GM21423 (cell line): ENCODE measurements around the gene STXBP6.
"Not testable (repeated sequence)": the region's sequence is repeated elsewhere in the genome, so short reads cannot be mapped to it uniquely, and the experiment has no call there.

Source experiments
- ATAC-seq: cut with Tn5 transposase; IDR thresholded peaks from one replicate; pipeline ENCODE4 v1.9.1; 2021; ENCODE audit warnings: mild to moderate bottlenecking, moderate library complexity; ENCODE audit not compliant: unreplicated experiment

Gene STXBP6

DNA sequence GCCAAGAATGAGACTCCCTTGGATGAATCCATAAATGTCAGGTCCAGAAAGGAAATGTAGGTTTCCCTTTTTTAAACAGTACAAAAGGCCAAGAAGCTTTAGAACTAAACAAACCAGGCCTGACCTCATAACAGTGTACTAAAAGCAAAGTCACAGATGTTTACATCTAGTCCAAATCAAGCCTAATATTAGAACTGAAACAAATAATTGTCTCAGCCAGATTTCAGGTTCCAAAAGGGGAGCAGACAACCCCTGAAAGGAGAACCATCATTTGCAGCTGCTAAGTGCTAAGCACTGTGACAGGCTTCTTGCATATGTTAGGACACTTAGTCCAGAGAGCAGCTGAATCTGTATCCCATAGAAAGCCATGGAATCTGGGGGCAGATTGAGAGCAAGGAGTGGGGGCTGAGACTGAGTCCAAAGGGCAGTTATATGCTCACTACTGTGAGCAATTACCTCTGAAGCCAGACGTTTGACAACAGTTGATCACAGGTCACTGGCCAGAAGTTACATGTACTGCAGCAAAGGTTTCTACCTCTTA lies 90.1 kb downstream of the STXBP6 start:
- no peak for ATAC-seq

DNA sequence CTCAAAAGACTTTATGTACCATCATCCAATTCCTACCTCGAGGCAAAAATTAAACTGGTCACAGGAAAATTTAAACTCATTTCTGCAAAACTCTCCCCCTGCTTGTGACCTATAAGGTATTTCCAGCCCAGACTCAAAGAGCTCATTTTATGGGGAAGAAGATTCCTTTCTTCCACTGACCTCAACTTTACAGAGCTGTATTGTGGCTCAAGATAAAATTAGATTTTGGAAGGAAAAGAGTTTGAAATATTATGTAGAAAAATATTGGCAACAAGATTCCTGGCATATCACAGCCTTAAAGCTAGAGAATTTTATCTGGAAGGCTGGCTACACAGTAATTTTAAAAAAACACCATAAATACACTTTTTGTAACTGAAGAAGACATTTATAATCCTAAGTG lies 91.7 kb downstream of the STXBP6 start:
- no peak for ATAC-seq

DNA sequence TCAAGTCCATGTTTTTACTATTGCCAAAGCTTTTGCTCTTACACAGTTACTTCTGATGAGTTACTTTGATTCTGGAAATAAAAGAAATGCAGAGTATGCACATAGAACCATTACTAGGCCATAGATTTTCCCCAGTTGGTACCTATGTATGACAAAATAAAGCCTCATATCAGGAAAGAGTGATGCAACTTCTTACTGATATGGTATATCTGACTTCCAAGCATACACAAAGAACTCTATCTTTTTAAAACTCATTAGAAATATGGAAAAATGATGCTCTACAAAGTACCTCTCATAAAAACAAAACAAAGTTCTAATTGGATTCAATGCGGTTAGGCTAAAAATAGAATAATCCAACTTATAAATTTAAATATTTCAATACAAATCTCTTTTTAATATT lies 92.1 kb downstream of the STXBP6 start:
- ATAC-seq, result no peak

DNA sequence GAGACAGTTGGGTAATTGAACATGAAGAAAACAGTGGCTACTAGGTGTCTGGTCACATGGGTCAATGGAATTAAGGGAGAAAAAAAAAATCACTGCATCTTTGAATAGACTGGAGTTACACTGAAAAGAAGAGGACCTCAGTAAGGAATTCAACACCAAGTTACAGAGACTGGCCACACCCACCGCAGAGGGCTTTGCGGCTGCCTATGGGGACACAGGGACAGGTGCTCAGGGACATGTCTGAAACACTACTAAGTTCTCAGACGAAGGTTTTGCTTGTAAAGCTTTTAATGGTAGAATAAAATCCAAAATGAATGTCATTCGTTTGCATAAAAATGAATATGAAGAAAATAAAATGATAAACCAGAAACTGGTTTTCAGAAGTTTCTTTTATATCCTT lies 93.8 kb downstream of the STXBP6 start:
- no peak for ATAC-seq

DNA sequence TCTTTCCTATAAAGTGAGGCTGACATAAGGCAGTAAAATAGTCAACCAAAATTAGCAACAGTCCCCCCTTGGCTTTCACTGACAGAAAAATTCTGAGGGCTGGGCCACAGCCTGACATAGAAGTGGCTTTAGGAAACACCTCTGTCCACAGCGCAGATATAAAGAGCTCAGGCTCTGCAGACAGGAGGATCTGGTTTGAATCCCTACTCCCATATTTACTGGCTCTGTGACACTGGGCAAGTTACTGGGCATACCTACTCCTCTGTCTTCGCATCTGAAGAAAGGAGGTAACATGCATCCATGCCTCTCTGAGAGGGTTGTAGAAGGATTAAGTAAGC lies 95.3 kb downstream of the STXBP6 start:
- no peak for ATAC-seq

DNA sequence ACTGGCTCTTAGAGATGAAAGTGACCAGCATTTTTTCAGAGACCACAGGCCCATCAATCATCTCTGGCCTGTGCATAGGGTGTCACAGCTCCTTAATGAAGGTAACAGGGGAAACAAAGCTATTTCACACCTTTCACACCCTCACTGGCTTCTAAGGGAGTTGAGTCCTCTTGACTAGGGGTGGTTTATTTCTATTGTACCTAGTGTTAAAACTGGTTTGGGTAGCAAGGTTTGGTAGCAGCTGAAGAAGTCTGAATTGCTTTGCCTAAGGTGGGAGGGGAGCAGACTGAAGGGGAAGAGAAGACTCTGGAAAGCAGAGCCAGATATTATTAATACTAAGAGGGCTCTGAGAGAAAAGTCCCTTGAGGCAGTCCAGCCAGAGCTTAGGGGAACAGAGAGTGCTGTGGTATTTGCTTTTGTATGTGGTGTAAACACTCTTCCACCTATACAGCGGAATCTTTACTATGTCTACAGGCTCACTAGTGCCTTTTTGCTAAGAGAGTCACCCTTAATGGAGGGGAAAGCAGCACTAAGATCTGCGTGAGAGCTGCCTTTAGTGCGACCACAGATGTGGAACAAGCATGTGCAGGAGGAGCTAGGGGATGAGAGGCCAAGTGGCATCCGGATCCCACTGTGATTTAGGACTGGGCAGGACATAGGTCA lies 95.8 kb downstream of the STXBP6 start:
- peak; percentile 73 for ATAC-seq

DNA sequence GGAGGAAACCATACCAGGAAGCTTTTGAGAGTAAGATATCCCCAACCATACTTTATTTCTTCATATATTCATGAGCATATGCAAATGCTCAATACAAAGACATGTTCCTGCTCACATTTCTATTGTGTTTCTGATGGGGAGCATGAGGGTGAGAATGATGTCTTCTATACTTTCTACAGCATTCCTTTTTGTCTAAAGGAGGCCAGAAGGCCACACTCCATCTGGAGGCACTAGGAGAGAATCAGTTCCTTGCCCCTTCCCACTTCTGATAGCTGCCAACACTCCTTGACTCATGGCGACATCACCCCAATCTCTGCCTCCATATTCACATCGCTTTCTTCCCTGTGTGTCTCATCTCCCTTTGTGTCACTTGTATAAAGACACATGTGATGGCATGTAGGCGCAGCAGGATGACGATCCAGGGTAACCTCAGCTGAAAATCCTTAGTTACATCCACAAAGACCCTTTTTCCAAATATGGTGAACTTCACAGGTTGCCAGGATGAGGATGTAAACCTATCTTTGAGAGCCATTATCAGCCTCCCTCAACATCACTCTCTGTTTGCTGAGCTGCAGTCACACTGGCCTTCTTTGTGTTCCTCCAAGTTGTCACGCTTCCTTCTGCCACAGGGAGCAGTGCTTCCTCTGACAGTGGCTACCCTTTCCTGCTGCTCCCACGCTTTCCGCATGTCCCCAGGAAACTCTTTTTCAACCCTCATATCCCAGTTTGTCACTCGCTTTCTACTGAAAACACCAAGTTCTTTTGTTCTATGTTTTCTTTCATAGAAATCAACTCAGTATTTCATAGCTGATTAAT lies 96.9 kb downstream of the STXBP6 start:
- no peak for ATAC-seq

DNA sequence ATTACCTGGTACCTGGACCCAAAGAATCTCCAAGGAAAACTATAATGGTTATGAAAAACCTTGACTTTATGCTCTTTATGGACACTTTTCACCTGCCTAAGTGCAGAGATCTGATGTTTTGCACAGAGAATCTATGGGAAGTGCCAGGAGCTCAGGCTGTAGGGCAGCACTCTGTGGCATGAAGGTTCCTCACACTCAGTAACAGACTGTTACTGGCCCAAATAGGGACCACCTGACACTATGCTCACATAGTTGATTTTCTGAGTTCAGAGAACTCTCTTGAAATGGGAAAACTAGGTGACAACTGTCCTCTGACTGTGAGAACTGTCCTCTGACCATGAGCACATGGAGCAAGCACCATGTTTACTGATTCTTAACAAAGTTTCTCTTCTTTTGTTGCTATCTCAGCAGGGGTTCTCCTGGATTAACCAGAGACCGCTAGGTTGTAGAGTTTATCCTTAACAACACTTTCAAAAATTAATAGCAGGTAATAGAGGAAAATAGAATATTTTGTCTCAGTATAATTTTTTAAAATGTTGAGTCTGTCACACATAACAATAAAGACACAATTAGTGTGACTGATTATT lies 101.6 kb downstream of the STXBP6 start:
- no peak for ATAC-seq

DNA sequence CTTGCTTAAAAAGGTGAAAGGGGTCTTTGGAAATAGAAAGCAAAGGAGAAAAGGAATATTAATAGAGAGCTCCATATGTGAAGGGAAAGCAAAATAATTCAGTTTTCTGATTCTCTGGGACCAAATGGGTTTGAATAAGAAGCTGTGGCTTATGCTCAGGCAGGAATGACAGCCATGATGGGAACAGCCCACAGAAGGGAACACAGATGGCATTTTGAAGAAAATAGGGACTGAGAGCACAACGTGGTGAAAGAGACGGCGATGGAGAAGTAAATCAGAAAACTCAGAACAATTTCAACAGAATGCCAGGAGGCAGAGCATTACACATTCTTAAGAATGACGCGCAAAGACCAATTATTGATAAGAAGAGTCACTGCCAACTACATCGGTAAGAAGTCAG lies 102.8 kb downstream of the STXBP6 start:
- no peak for ATAC-seq

DNA sequence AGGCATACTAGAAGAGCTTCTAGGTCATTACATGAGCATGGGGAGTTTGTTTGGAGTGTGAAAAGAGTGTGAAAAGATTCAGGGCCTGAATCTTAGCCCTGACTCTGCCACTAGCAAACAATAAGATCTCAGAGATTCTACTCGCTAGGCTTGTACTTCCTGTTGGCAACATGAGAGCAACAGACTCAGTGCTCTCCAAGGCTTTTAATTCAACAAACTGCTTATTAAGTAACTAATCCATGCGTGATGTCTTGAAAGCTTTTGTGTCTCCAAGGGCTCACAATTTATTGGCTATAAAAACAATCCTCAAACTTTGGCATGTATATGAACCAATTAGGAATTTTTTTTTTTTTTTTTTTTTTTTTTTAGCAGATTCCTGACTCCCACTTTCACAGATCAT lies 105.1 kb downstream of the STXBP6 start:
- ATAC-seq, result no peak

DNA sequence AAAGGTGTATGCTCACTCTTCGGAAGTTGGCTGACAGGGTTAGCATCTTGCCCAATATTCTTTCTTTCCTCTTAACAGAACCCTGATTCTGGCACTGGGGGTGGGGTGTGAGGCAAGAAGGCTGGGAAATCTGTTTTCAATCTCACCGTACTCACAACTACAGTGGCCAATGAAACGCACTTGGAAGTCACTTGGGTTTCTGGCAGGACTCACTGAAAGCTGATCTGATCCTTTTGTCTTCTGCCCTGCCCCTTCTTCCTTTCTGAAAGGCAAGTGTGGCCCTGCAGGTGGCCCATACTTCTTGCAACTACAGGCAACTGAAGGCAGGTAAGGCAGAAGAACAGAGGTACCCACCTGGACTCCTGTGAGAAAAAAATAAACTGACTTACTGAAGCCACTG lies 106.9 kb downstream of the STXBP6 start:
- no peak for ATAC-seq

DNA sequence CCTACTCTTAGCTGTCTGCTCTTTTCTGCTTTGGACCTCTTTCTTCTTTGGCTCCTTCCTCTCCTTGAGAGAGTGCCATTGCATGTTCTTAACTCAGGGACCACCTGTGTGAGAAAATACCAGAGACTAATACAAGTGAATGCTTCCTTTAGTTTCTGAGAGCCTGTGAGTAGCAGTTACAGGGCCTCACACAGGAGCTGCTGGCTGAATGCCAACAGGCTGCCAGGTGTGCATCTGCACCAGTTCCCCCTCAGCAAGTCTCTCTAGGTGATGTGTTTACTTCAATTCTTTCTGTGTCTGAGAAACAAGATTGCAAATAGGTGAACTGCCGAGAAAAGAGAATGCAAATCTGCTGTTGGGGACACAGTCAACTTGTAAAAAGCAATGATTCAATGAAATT lies 108.2 kb downstream of the STXBP6 start:
- no peak for ATAC-seq

DNA sequence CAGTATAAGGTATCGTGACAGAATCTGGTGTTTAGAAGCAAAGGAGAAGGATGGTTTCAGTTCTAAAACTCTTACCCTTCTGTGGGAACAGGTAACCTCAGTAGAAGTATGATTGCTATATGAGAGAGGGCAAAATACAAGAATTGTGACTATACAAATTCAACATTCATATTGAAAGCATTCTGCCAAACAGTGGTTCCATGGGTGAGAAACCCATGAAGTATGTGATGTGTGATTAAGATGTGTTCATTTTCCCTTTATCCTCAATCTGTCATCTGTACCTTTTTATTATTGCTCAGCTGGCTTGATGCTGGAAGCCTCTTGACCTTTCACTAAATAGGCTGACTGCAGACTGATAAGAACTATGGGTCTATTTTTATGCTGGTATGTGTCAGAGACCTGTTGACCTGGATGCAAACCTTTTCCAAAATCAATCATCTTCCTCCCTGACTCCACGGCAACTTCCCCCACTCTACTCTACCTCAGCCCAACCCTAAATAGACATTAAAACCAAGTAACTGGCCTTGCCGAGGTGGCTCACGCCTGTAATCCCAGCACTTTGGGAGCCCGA lies 109.6 kb downstream of the STXBP6 start:
- ATAC-seq, result no peak

DNA sequence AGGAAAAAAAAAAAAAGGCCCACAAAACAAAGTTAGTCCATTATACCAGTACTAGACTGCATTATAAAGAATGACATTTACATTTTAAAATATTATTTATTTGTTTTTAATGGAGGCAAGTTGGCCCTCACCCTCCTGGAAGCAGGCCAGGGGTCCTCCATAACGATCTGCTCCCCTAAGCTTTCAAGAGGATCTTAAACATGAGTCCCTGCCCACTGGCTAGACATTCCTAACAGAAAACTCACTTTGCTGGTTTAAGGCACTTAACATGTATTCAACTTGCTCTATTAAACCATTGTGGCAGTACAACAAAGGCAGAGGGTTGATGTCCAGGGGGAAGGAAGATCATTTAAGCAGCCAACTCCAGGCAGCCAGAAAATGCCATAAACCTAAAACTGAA lies 111.4 kb downstream of the STXBP6 start:
- no peak for ATAC-seq

DNA sequence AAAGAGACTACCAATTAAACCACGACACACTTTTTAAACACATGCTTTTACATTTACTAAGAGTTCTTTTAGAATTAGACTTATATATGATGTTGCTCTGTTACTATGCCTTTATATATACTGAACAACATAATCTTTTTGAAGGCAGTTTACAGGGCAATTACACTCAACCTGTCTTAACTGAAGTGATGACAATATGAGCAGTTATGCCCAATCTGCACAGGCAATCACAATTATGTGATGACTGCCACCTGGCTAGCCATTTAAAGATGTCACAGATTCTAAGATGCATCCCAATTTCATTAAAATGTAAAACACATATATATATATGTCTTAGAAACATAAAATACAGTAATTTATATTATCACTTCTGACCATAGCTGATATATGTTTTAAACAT lies 112.6 kb downstream of the STXBP6 start:
- no peak for ATAC-seq

DNA sequence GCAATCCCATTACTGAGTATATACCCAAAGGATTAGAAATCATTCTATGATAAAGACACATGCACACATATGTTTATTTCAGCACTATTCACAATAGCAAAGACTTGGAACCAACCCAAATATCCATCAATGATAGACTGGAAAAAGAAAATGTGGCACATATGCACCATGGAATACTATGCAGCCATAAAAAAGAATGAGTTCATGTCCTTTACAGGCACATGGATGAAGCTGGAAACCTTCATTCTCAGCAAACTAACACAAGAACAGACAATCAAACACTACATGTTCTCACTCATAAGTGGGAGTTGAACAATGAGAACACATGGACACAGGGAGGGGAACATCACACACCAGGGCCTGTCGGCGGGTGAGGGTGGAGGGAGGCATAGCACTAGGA lies 113.2 kb downstream of the STXBP6 start:
- ATAC-seq, result not testable (repeated sequence)

DNA sequence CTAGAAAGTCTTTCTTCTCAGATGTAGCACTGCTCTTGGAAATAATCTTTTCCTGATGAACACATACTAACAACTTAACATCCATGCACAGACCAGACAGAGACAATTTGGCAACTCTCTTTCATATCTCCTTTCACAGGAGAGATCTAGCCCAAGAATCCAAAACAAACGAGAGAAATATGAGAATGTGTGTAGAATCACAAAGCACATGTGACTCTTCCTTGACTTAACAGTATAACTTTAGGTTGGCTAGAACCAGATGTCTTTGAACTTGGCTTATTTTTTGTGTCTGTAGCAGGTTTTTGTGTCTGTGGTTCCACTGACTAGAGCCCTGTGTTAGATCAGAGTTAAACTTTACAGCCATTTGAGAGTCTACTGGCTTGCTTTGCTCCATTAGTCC lies 114.2 kb downstream of the STXBP6 start:
- no peak for ATAC-seq

DNA sequence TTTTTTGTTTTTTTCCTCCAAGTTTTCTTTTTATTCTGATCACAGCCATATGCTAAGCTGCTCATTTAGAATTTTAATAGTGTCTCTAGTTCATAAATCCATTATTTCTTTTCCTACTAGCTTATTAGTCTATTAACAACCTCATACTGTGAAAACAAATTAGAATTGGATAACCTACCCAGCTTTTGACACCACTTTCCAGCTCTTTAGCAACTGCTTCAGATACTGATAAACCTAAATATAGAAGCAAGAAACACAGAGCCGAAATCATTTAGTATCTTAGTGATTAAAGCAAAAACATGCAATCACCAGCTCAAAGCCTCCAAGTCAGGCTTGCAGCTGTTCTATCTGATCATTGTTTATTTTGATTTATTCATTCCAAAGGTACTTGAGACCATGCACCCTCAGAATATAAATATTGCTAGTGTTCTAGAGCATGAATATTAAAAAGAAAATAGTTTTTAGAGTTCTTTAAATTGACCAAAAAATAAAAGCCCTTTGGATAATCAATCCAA lies 121.5 kb downstream of the STXBP6 start:
- ATAC-seq, result no peak

DNA sequence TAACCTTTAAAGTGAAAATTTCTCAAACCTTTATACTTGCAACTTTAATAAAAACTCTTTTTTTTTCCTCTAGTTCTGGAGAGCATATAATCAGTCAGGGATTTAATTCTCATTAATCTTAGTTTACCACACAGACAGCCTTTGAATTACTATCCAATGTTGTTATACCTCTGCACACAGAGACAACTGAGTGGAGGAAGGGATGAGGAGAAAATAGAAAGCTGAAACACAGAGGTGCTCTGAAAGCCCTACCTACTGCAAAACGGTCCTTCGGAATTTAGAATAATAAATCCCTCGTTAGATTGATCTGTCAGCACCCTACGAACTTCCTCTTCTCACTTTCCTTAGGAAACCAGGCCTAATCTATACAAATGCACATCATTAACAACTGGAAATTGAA lies 122.1 kb downstream of the STXBP6 start:
- ATAC-seq, result no peak

DNA sequence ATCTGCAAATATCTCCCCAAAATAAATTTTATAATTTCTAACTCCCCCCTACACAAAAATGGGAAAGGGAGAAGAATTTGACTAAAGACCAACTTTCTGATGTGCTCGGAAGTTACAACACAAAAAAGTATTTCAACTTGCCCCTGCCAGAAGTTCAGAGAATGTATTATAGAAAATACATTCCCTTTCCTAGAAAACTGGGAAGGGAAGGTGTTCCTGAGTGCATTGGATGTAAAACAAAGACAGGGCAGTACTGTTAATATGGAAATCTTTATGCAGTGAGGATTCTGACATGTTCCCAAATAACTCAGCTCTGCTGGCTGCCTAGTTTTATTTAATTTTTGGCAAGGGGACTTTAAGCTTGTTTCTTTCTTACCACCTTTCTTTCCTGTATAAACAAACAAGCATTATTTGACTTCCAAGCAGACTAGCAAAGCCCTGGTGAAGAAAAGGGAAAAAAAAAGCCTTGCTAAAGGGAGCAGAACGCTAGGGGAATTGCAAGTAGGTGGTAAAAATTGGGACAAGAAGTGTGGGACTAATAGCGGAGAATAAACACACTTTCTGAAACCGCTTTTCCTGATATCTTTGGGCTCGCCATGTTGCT lies 124.1 kb downstream of the STXBP6 start:
- ATAC-seq, result no peak

DNA sequence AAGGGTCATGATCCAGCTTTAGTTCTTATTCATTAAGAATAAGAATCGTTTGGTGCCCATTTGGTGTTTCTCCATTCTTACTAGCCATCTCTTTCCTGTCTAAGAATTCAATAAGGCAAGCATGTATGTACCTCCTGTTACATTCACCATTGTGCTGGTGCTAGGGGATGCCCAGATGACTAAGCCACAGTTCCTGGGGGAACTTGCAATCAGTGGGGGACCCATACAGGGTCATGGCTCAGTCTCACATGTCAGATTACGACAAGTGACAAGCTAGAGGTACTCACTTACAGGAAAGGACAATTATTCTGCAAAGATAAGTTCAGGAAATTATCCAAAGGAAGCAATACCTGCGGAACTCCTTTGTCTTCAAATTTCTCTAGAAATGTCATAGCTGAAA lies 125.4 kb downstream of the STXBP6 start:
- ATAC-seq, result no peak
